Measurements from ENCODE around the gene TLE4. TPM values are rescaled to one million over a fixed set of nuclear protein-coding genes. Genes with fewer than 3 reads are reported as not detected.

TLE4 gene
- total and polyA plus RNA-seq, 2 donors (not counting 1 experiment from before 2014, with no cell fraction given): 13.5 to 35.0 TPM

GRCh38 chr9:79672891-79673290 lies 101.1 kb downstream of the TLE4 start:
- H3K4me2 ChIP-seq (ENCODE audit: extremely low read depth, insufficient read depth, low read length): no peak overlapping the region
- H2AFZ ChIP-seq (ENCODE audit: low read length): no peak overlapping the region
- H4K20me1 ChIP-seq (ENCODE audit: control insufficient read depth, extremely low read depth, insufficient read depth, low read length): no peaks in the 10 kb centered on the region
- DNase-seq (ENCODE audit: low read depth in 2 of 2): no peak
- no peaks in the 10 kb centered on the region for H3K36me3 ChIP-seq (ENCODE audit: control insufficient read depth, insufficient read depth, low read length)
- H3K79me2 ChIP-seq (ENCODE audit: control insufficient read depth, insufficient read depth, low read length): no peaks in the 10 kb centered on the region
- H3K27ac ChIP-seq (ENCODE audit: insufficient read depth, low read length): no peak overlapping the region
- no peak overlapping the region for H3K9ac ChIP-seq (ENCODE audit: insufficient read depth, low read length)
- no peaks in the 10 kb centered on the region for H3K27me3 ChIP-seq (ENCODE audit: control insufficient read depth, insufficient read depth, low read length)
- H3K4me1 ChIP-seq (ENCODE audit: control insufficient read depth, extremely low read depth, insufficient read depth, low read length): no peaks in the 10 kb centered on the region
- no peak overlapping the region for H3K4me3 ChIP-seq (replicated peaks in 1 of 4; ENCODE audit: control extremely low read depth in 1 of 4, insufficient read depth in 1 of 4, low read depth in 3 of 4, low read length in 4 of 4)
- H3K9me3 ChIP-seq (ENCODE audit: control insufficient read depth, insufficient read depth, low read depth, low read length): no peaks in the 10 kb centered on the region
- TF ChIP-seq CTCF (conservative IDR thresholded peaks at IDR 0.05 in 1 of 2, IDR thresholded peaks at IDR 0.05 in 1 of 2; ENCODE audit: low read depth in 1 of 2, low read length in 2 of 2) (no peak), EZH2 (IDR thresholded peaks at IDR 0.05; ENCODE audit: low read length, missing control alignments) (no peak)

DNA sequence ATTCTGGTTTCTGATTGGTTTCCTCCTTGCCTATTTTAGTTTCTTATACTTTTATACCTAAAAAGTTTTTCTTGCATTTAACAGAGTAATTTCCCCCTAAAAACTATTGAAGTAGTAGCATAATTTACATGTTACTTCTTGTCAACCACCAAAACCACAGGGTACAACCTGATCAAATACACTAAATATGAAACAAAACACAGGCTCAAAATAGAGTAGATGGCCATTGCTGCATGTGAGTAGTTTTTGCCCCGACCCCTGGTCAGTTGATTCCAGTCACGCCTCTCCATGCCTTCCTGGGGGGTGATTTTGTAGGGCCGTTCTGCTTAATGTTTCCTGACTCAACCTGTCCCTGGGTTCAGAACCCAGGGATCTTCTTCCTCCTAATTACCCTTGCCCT lies 101.8 kb downstream of the TLE4 start:
- no peak for DNase-seq (ENCODE audit: low read depth in 2 of 2)
- H4K20me1 ChIP-seq (ENCODE audit: control insufficient read depth, extremely low read depth, insufficient read depth, low read length): no peaks in the 10 kb centered on the region
- no peaks in the 10 kb centered on the region for H3K79me2 ChIP-seq (ENCODE audit: control insufficient read depth, insufficient read depth, low read length)
- no peaks in the 10 kb centered on the region for H3K36me3 ChIP-seq (ENCODE audit: control insufficient read depth, insufficient read depth, low read length)
- no peaks in the 10 kb centered on the region for H3K4me1 ChIP-seq (ENCODE audit: control insufficient read depth, extremely low read depth, insufficient read depth, low read length)
- H2AFZ ChIP-seq (ENCODE audit: low read length): no peak overlapping the region
- TF ChIP-seq CTCF (conservative IDR thresholded peaks at IDR 0.05 in 1 of 2, IDR thresholded peaks at IDR 0.05 in 1 of 2; ENCODE audit: low read depth in 1 of 2, low read length in 2 of 2): no peak
- no peak for TF ChIP-seq EZH2 (IDR thresholded peaks at IDR 0.05; ENCODE audit: low read length, missing control alignments)
- H3K4me2 ChIP-seq (ENCODE audit: extremely low read depth, insufficient read depth, low read length): no peak overlapping the region
- no peaks in the 10 kb centered on the region for H3K27me3 ChIP-seq (ENCODE audit: control insufficient read depth, insufficient read depth, low read length)
- no peaks in the 10 kb centered on the region for H3K9me3 ChIP-seq (ENCODE audit: control insufficient read depth, insufficient read depth, low read depth, low read length)
- H3K9ac ChIP-seq (ENCODE audit: insufficient read depth, low read length): no peak overlapping the region
- no peak overlapping the region for H3K4me3 ChIP-seq (replicated peaks in 1 of 4; ENCODE audit: control extremely low read depth in 1 of 4, insufficient read depth in 1 of 4, low read depth in 3 of 4, low read length in 4 of 4)
- H3K27ac ChIP-seq (ENCODE audit: insufficient read depth, low read length): no peak overlapping the region

DNA sequence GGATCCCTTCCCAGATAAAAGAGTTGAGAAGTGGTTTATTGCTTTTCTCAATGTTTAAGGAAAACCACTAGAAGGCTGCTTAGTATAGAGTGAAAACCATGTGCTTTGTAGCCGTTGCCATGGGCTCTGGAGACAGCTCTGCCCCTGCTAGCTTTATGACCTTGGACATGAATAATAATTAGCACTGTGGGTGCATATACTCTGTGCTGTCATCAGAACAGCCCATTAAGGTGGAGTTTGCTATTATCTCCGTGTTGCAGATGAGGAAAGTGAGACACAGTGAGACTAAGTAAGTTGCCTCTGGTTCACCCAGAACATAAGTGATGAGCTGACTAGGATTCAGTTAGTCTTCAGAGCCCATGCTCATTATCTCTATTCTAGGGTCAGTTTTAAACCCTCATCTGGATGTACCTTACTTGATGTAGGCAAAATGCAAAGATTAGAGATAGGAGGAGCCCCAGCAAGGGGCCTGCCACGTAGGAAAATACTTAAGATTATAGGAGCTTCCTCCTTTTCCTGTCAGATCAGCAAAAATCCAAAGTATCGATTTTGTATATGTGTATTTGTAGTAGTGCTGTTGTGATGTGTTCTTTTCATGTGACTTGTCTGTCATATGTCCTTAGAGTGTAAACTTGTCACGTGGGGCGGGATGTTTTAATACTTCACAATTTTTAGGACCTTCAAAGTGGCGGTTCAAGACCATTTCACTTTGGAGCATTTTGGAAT lies 102.5 kb downstream of the TLE4 start:
- Histone ChIP-seq H3K4me2 (ENCODE audit: extremely low read depth, insufficient read depth, low read length) (no peak overlapping the region), H4K20me1 (ENCODE audit: control insufficient read depth, extremely low read depth, insufficient read depth, low read length) (no peaks in the 10 kb centered on the region), H3K9ac (ENCODE audit: insufficient read depth, low read length) (no peak overlapping the region), H3K27me3 (ENCODE audit: control insufficient read depth, insufficient read depth, low read length) (no peaks in the 10 kb centered on the region), H3K79me2 (ENCODE audit: control insufficient read depth, insufficient read depth, low read length) (no peaks in the 10 kb centered on the region), H3K4me1 (ENCODE audit: control insufficient read depth, extremely low read depth, insufficient read depth, low read length) (no peaks in the 10 kb centered on the region), H3K9me3 (ENCODE audit: control insufficient read depth, insufficient read depth, low read depth, low read length) (no peaks in the 10 kb centered on the region), H3K27ac (ENCODE audit: insufficient read depth, low read length) (no peak overlapping the region), H3K4me3 (replicated peaks in 1 of 4; ENCODE audit: control extremely low read depth in 1 of 4, insufficient read depth in 1 of 4, low read depth in 3 of 4, low read length in 4 of 4) (no peak overlapping the region), H2AFZ (ENCODE audit: low read length) (no peak overlapping the region), H3K36me3 (ENCODE audit: control insufficient read depth, insufficient read depth, low read length) (no peaks in the 10 kb centered on the region)
- TF ChIP-seq CTCF (conservative IDR thresholded peaks at IDR 0.05 in 1 of 2, IDR thresholded peaks at IDR 0.05 in 1 of 2; ENCODE audit: low read depth in 1 of 2, low read length in 2 of 2) (no peak), EZH2 (IDR thresholded peaks at IDR 0.05; ENCODE audit: low read length, missing control alignments) (no peak)
- no peak for DNase-seq (ENCODE audit: low read depth in 2 of 2)
